CD14-positive monocyte (primary cell): Measurements from ENCODE around the gene SEZ6L2. TPM values are rescaled to one million over a fixed set of nuclear protein-coding genes. Genes with fewer than 3 reads are reported as not detected.
"Not testable (repeated sequence)": the region's sequence is repeated elsewhere in the genome, so short reads cannot be mapped to it uniquely, and the experiment has no call there.

Experiments used
- DNase-seq, 3 donors: peaks; one replicate each; pipeline ENCODE4 v3.0.0-alpha.2; 2011 to 2022
- H2AFZ ChIP-seq: 2 replicates; pipeline ENCODE4 v1.6.0; 2012; ENCODE audit warnings: mild to moderate bottlenecking, low read depth, low read length, inconsistent platforms; ENCODE audit not compliant: insufficient read depth, poor library complexity, severe bottlenecking
- H3K27ac ChIP-seq, 2 donors: 1 replicate in 1 of 2; 2 replicates in 1 of 2; pipeline ENCODE4 v1.5.1; 2012 to 2013; ENCODE audit warnings: low read length in 2 of 2, control low read depth in 1 of 2, inconsistent platforms in 1 of 2, low read depth in 1 of 2, mild to moderate bottlenecking in 1 of 2
- H3K27me3 ChIP-seq, 2 donors: one replicate each; pipeline versions ENCODE4 v1.6.0 to v1.6.1; 2011 to 2013; ENCODE audit warnings: low read length in 2 of 2; ENCODE audit not compliant: control insufficient read depth in 2 of 2, insufficient read depth in 2 of 2
- H3K36me3 ChIP-seq, 2 donors: replicated peaks in 1 of 2; 1 replicate in 1 of 2; 2 replicates in 1 of 2; pipeline versions ENCODE4 v1.5.1 to v1.6.1; 2012 to 2013; ENCODE audit warnings: low read length in 2 of 2, control low read depth in 1 of 2, inconsistent platforms in 1 of 2, mild to moderate bottlenecking in 1 of 2; ENCODE audit not compliant: insufficient read depth in 2 of 2, control insufficient read depth in 1 of 2
- H3K4me1 ChIP-seq, 2 donors: 1 replicate in 1 of 2; 2 replicates in 1 of 2; pipeline versions ENCODE4 v1.5.1 to v1.6.1; 2012 to 2013; ENCODE audit warnings: low read length in 2 of 2, control low read depth in 1 of 2, inconsistent platforms in 1 of 2, mild to moderate bottlenecking in 1 of 2, moderate library complexity in 1 of 2; ENCODE audit not compliant: insufficient read depth in 2 of 2, control insufficient read depth in 1 of 2
- H3K4me2 ChIP-seq: replicated peaks from 2 replicates; pipeline ENCODE3; 2012; ENCODE audit warnings: low read length, moderate library complexity, mild to moderate bottlenecking; ENCODE audit not compliant: poor library complexity, severe bottlenecking; ENCODE audit errors: extremely low read depth
- H3K4me3 ChIP-seq, 3 experiments: fragments of 200-600 bp in 1 of 3; sonication (generic) in 1 of 3; replicated peaks in 1 of 3; 1 replicate in 2 of 3; 2 replicates in 1 of 3; pipeline ENCODE4 v1.5.1; 2011 to 2013; ENCODE audit warnings: low read length in 3 of 3, mild to moderate bottlenecking in 3 of 3, control low read depth in 2 of 3, low read depth in 2 of 3, inconsistent platforms in 1 of 3, moderate library complexity in 1 of 3
- H3K79me2 ChIP-seq: 2 replicates; pipeline ENCODE4 v1.6.0; 2012; ENCODE audit warnings: mild to moderate bottlenecking, control low read depth, inconsistent platforms, low read length, moderate library complexity; ENCODE audit not compliant: insufficient read depth
- H3K9ac ChIP-seq: 2 replicates; pipeline ENCODE4 v1.6.0; 2017; ENCODE audit warnings: low read length, mild to moderate bottlenecking; ENCODE audit not compliant: insufficient read depth, poor library complexity, severe bottlenecking
- H3K9me3 ChIP-seq, 2 donors: replicated peaks in 1 of 2; 1 replicate in 1 of 2; 2 replicates in 1 of 2; pipeline versions ENCODE4 v1.5.1 to v1.6.1; 2012 to 2013; ENCODE audit warnings: low read length in 2 of 2, control low read depth in 1 of 2; ENCODE audit not compliant: control insufficient read depth in 1 of 2, insufficient read depth in 1 of 2
- H4K20me1 ChIP-seq: 2 replicates; pipeline ENCODE4 v1.6.0; 2012; ENCODE audit warnings: mild to moderate bottlenecking, low read length, control low read depth, moderate library complexity; ENCODE audit not compliant: insufficient read depth
- H3K27ac Mint-ChIP-seq, 7 donors: one replicate each; pipeline ENCODE4 v1.8.0; 2020; ENCODE audit warnings: mild to moderate bottlenecking in 7 of 7, mixed read lengths in 7 of 7, moderate library complexity in 6 of 7, inconsistent platforms in 2 of 7
- H3K27me3 Mint-ChIP-seq, 3 donors: one replicate each; pipeline ENCODE4 v1.8.0; 2021 to 2022; ENCODE audit warnings: low read depth in 3 of 3, mild to moderate bottlenecking in 3 of 3, mixed read lengths in 3 of 3, moderate library complexity in 3 of 3, inconsistent platforms in 1 of 3
- H3K36me3 Mint-ChIP-seq, 2 donors: one replicate each; pipeline ENCODE4 v1.8.0; 2020; ENCODE audit warnings: mixed read lengths in 2 of 2, inconsistent platforms in 1 of 2, mild to moderate bottlenecking in 1 of 2
- H3K4me1 Mint-ChIP-seq: one replicate; pipeline ENCODE4 v1.8.0; 2020; ENCODE audit warnings: mild to moderate bottlenecking, mixed read lengths
- H3K4me3 Mint-ChIP-seq, 2 donors: one replicate each; pipeline ENCODE4 v1.8.0; 2020; ENCODE audit warnings: mild to moderate bottlenecking in 2 of 2, mixed read lengths in 2 of 2, moderate library complexity in 1 of 2
- H3K9me3 Mint-ChIP-seq, 7 donors: one replicate each; pipeline ENCODE4 v1.8.0; 2020 to 2022; ENCODE audit warnings: mixed read lengths in 7 of 7, mild to moderate bottlenecking in 6 of 7, moderate library complexity in 6 of 7, inconsistent platforms in 2 of 7
- CTCF ChIP-seq: fragments of 200-600 bp; IDR thresholded peaks from one replicate; pipeline ENCODE4 v1.8.0; 2022; ENCODE audit warnings: antibody characterized with exemption, mild to moderate bottlenecking
- WGBS: methylation state at CpG from one replicate; pipeline ENCODE4 v1.1.5; 2013; ENCODE audit warnings: missing lambda C conversion rate; ENCODE audit not compliant: insufficient coverage; 5-methylcytosine and 5-hydroxymethylcytosine counted together
- intact Hi-C, 2 donors: fragments of 100-400 bp; cut with micrococcal nuclease; formaldehyde crosslinking; loops; one replicate each; pipeline versions ENCODE4 v1.15.0 to v1.15.1; 2023
- polyA plus RNA-seq, 3 donors: library from polyadenylated mRNA; depleted of rRNA in 1 of 3; unstranded in 2 of 3; stranded (reverse) in 1 of 3; fragments of 300-500 nt in 2 of 3; fragments of >200 nt in 1 of 3; fragmentation: Illumina TruSeq in 2 of 3; gene quantifications; 1 replicate in 2 of 3; 2 replicates in 1 of 3; pipeline ENCODE4 v1.2.3, GENCODE V29; 2012 to 2021

SEZ6L2 gene
- polyA plus RNA-seq, 3 donors = not detected

GRCh38 chr16:29892458-29892813, 6.9 kb downstream of the SEZ6L2 start:
- intact Hi-C loops = no loop called here
- H3K4me1 Mint-ChIP-seq = peaks cover 12% of the 10 kb centered on the region
- H3K27me3 Mint-ChIP-seq = peaks cover 7 to 10% (median 8%) of the 10 kb centered on the region in 3 donors
- Histone ChIP-seq H3K9me3 (no peaks in the 10 kb centered on the region), H3K27me3 (peaks cover 0 to 3% of the 10 kb centered on the region in 2 donors), H3K9ac (no peak overlapping the region), H3K79me2 (no peaks in the 10 kb centered on the region), H3K36me3 (no peaks in the 10 kb centered on the region), H2AFZ (no peak overlapping the region), H3K4me3 (no peak overlapping the region), H3K27ac (no peak overlapping the region), H3K4me1 (peaks cover 12 to 16% of the 10 kb centered on the region in 2 donors), H4K20me1 (no peaks in the 10 kb centered on the region), H3K4me2 (no peak overlapping the region)
- H3K4me3 Mint-ChIP-seq = no peak overlapping the region
- H3K36me3 Mint-ChIP-seq = no peaks in the 10 kb centered on the region
- DNase-seq = no peak
- no peak for TF ChIP-seq CTCF
- H3K27ac Mint-ChIP-seq = peak overlapping the region in 1 of 7 donors; percentile 28
- WGBS = 100% methylated on average over 3 of the region's 6 CpGs
- peaks cover 0 to 2% (median 0%) of the 10 kb centered on the region in 7 donors for H3K9me3 Mint-ChIP-seq

DNA sequence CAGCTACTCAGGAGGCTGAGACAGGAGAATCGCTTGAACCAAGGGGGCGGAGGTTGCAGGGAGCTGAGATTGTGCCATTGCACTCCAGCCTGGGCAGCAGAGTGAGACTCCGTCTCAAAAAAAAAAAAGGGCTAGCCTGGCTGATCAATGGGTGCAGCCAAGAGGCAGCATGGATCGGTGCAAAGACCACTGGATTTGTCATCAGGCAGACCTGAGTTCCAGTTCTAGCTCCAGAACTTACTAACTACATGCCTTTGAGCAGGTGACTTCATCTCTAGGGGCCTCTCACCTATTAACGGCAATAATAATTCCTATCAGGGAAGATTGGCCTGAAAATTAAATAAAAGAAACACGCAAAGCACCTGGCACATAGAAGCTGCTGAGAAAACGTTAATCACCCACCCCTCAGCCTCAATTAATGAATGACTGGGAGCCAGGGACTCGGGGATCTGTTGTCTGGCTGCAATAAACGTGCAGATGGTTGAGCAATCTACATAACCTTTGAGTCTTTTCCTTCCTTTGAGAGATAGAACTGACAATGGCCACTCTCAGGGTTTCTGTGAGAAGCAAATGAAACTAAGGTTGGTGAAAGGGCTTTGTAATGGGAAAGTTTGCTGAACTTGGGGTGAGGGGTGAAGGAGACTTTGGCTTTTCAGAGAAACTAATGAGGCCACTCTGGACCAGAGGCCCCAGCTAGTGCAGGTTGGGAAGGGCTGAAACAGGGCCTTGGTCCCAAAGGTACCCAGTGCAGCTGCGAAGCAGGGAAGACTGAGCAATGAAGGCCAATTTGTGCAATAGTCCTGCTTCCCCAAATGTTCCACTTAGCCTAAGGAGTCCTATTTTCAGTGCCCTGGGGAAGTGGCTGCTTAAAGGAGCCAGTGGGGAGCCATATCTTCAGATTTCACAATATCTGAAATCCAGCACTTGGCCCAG, 7.6 kb downstream of the SEZ6L2 start:
- Mint-ChIP-seq H3K27me3 (peaks cover 4 to 8% (median 4%) of the 10 kb centered on the region in 3 donors), H3K4me1 (peaks cover 12% of the 10 kb centered on the region), H3K27ac (peak overlapping the region in 3 of 7 donors; percentile 15 to 40 (median 28)), H3K4me3 (no peak overlapping the region), H3K9me3 (peaks cover 0 to 2% (median 0%) of the 10 kb centered on the region in 7 donors), H3K36me3 (no peaks in the 10 kb centered on the region)
- Histone ChIP-seq H3K79me2 (no peaks in the 10 kb centered on the region), H3K27me3 (no peaks in the 10 kb centered on the region), H3K36me3 (no peaks in the 10 kb centered on the region), H3K4me3 (no peak overlapping the region), H3K9ac (no peak overlapping the region), H3K4me1 (peaks cover 12 to 16% of the 10 kb centered on the region in 2 donors), H3K27ac (no peak overlapping the region), H3K4me2 (no peak overlapping the region), H4K20me1 (no peaks in the 10 kb centered on the region), H2AFZ (no peak overlapping the region), H3K9me3 (no peaks in the 10 kb centered on the region)
- intact Hi-C loops = loop anchor here in 1 of 2 donors (2.0 kb wide), 1 partner anchor 57 kb away; no protein-coding TSS in a partner anchor
- DNase-seq = peak; percentile 24 to 52 (median 42)
- WGBS = 66% methylated on average over 7 of the region's 10 CpGs
- TF ChIP-seq CTCF = no peak

DNA sequence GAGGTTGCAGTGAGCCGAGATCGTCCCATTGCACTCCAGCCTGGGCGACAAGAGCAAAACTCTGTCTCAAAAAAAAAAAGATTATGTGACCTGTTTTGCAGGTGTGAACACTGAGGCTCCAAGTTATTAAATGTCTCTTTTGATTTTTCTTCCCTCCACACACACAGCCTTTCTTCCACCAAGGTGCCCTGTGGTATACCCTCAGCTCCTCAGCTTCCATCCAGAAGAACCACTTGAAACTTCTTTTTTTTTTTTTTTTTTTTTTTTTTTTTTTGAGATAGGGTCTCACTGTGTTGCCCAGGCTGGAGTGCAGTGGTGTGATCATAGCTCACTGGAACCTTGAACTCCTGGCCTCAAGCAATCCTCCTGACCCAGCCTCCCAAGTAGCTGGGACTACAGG, 10.0 kb downstream of the SEZ6L2 start:
- H3K9me3 Mint-ChIP-seq, H3K36me3 Mint-ChIP-seq, H3K27ac ChIP-seq, H3K79me2 ChIP-seq, H3K4me2 ChIP-seq, H3K9me3 ChIP-seq, H3K4me3 Mint-ChIP-seq, H3K27me3 Mint-ChIP-seq, H3K9ac ChIP-seq, H3K27me3 ChIP-seq, DNase-seq, H4K20me1 ChIP-seq, H3K4me3 ChIP-seq, H3K27ac Mint-ChIP-seq, H2AFZ ChIP-seq, H3K36me3 ChIP-seq, intact Hi-C loops: not testable (repeated sequence)
- peaks cover 12 to 16% of the 10 kb centered on the region in 2 donors for H3K4me1 ChIP-seq
- 100% methylated on average over 1 of the region's 3 CpGs for WGBS
- H3K4me1 Mint-ChIP-seq = peaks cover 12% of the 10 kb centered on the region
